Skin epidermis (tissue), 12 donors: Measurements from ENCODE around the gene NTRK1.
"Not testable (repeated sequence)": the region's sequence is repeated elsewhere in the genome, so short reads cannot be mapped to it uniquely, and the experiment has no call there.

Source experiments
- H3K27ac ChIP-seq, 21 experiments: fragments of 200-600 bp; sonication (generic) in 11 of 21; one replicate each; pipeline ENCODE4 v1.5.0; 2020; ENCODE audit warnings: mild to moderate bottlenecking in 3 of 21, inconsistent platforms in 2 of 21, moderate library complexity in 2 of 21
- H3K4me3 ChIP-seq, 7 experiments: fragments of 200-600 bp; sonication (generic) in 2 of 7; one replicate each; pipeline ENCODE4 v1.5.0; 2020; ENCODE audit warnings: inconsistent platforms in 2 of 7, mild to moderate bottlenecking in 2 of 7, moderate library complexity in 1 of 7

Gene NTRK1

DNA sequence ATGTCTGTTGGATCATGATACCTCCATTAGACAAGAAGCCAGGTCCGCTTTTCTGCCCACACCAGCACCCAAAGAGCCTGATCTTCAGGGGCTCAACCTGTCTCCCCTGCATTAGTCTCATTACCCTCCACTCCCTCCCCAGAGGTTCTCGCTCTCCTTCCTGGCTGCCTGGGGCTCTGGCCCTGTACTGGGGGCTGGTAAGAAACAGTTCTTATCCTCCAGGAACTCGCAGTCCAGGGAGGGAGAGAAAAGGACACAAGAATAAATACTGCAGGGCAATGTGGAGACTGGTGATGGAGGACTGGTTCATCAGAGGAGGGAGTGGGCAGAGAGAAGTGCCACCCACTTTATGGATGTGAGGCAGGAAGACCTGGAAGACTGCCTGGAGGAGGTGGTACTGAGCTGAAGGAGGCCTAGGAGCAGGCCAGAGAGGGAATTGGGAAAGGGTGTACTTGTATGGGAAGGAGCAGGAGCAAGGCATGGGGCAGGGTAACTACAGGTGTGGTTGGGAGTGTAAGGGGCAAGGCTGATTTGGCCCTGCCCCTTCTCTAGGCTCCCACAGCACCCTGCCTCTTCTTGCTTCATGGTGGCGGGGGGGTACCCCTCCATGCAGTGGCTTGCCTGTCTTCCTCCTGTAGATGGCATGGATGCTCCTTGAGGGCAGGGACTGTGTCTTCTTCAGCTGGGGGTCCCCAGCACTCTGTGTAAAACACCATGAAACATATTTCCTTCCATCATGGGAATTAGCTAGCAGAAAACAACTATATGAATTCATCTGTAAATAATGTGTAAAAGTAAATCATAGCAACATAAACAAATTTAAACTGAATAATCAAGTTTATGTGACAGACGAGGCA is 64.7 kb downstream of the NTRK1 start:
- no peak overlapping the region for H3K27ac ChIP-seq
- no peak overlapping the region for H3K4me3 ChIP-seq

GRCh38 chr1:156926175-156926574 is 65.5 kb downstream of the NTRK1 start:
- no peak overlapping the region for H3K4me3 ChIP-seq
- no peak overlapping the region for H3K27ac ChIP-seq

DNA sequence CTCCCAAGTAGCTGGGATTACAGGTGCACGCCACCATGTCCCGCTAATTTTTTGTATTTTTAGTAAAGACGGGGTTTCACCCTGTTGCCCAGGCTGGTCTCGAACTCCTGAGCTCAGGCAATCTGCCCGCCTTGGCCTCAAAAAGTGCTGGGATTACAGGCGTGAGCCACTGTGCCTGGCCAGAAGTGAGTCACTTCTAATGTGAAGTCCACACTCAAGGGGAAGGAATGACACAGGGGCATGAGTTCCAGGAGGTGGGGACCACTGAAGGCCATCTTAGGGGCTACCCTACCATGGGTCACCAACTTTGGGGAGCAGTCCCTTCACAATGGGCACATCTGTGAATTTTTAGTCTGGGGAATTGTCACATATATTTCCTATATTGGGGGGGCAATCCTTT is 66.0 kb downstream of the NTRK1 start:
- not testable (repeated sequence) for H3K4me3 ChIP-seq, H3K27ac ChIP-seq

- H3K4me3 ChIP-seq, result peak overlapping the region in 3 of 7 experiments; percentile 10 to 22 (median 15)
- H3K27ac ChIP-seq, result no peak overlapping the region
These were observed 66.8 kb downstream of the NTRK1 start for GRCh38 chr1:156927215-156928042.

- no peak overlapping the region for H3K4me3 ChIP-seq
- H3K27ac ChIP-seq, result no peak overlapping the region
These were observed 67.5 kb downstream of the NTRK1 start for GRCh38 chr1:156928043-156928602.

DNA sequence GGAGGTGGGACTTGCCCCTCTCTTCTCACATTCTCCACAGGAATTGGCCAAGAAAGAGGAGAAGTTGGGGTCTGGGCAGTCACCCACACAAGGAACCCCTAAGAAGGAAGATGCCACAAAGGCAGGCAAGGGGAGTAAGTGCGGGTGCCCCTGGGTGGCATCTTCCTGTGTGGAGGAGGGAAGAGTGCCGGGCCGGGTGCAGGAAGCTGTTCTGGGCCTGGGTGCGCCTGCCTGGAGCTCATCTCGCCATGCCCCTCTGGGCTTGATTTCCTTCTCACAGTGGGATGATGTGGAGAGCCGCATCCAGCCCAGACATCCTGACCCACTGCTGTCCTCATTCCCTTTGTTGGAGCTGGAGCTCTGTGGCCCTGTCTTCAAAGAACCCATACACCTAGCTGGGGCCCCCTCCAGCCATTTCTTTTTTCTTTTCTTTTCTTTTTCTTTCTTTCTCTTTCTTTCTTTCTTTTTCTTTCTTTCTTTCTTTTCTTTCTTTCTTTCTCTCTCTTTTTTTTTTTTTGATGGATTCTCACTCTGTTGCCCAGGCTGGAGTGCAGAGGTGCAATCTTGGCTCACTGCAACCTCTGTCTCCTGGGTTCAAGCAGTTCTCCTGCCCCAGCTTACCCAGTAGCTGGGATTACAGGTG is 69.1 kb downstream of the NTRK1 start:
- no peak overlapping the region for H3K4me3 ChIP-seq
- no peak overlapping the region for H3K27ac ChIP-seq

DNA sequence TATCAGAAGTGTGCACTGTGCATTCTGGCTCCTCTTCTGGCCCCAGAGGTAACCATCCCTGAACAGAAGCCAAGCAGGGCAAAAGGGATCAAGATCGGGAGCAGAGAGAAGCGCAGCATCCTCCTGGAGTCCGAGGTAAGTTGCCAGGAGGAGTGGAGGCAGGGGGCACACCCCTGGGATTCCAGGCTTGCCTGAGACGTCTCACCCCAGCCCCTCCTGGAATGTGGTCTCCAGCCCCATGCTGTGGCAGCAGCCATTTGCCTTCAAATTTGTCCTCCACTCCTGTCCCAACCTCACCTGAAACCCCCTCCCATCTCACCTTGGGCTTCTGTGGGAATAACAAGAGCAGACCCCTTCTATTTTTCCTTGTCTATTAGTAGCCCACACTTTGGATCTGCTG is 69.8 kb downstream of the NTRK1 start:
- H3K4me3 ChIP-seq, result no peak overlapping the region
- no peak overlapping the region for H3K27ac ChIP-seq
